ENCODE data around the gene MTURN. TPM values are rescaled to one million over a fixed set of nuclear protein-coding genes. Genes with fewer than 3 reads are reported as not detected.

The MTURN gene
- total and polyA plus RNA-seq, 4 donors: 13.5 to 79.6 (median 23.0) TPM

GRCh38 chr7:30147223-30147622 is 12.4 kb downstream of the MTURN start:
- peaks cover 0 to 14% (median 7%) of the 10 kb centered on the region in 4 donors for H3K36me3 ChIP-seq (ENCODE audit: control insufficient read depth in 4 of 4, insufficient read depth in 4 of 4, low read length in 4 of 4)
- no peaks in the 10 kb centered on the region for H3K27me3 ChIP-seq (ENCODE audit: control insufficient read depth in 3 of 3, insufficient read depth in 3 of 3, low read length in 2 of 3)
- 62 to 70% methylated on average over 4 of the region's 4 CpGs for WGBS, 2 donors
- H3K4me3 ChIP-seq: no peak overlapping the region
- DNase-seq (no peak), ATAC-seq (ENCODE audit: insufficient read depth, low FRiP score) (no peak)
- no peak for TF ChIP-seq CTCF (IDR thresholded peaks at IDR 0.05; ENCODE audit: control extremely low read depth, extremely low read depth)
- H3K4me1 ChIP-seq (ENCODE audit: control insufficient read depth in 5 of 5, insufficient read depth in 5 of 5, low read length in 5 of 5): peaks cover 5 to 41% (median 21%) of the 10 kb centered on the region in 5 donors
- no peaks in the 10 kb centered on the region for H3K9me3 ChIP-seq (ENCODE audit: control insufficient read depth in 4 of 4, insufficient read depth in 3 of 4, low read length in 3 of 4)
- no peak overlapping the region for H3K27ac ChIP-seq (ENCODE audit: low read depth in 1 of 2, low read length in 1 of 2)
- H3K9ac ChIP-seq (ENCODE audit: insufficient read depth in 1 of 2, low read length in 2 of 2): no peak overlapping the region

GRCh38 chr7:30147785-30148184 is 13.0 kb downstream of the MTURN start:
- no peak overlapping the region for H3K4me3 ChIP-seq
- no peaks in the 10 kb centered on the region for H3K27me3 ChIP-seq (ENCODE audit: control insufficient read depth in 3 of 3, insufficient read depth in 3 of 3, low read length in 2 of 3)
- whole genome bisulfite sequencing, 2 donors: 93 to 100% methylated on average over 2 of the region's 2 CpGs
- no peak for DNase-seq
- peaks cover 0 to 17% (median 10%) of the 10 kb centered on the region in 4 donors for H3K36me3 ChIP-seq (ENCODE audit: control insufficient read depth in 4 of 4, insufficient read depth in 4 of 4, low read length in 4 of 4)
- peaks cover 4 to 41% (median 18%) of the 10 kb centered on the region in 5 donors for H3K4me1 ChIP-seq (ENCODE audit: control insufficient read depth in 5 of 5, insufficient read depth in 5 of 5, low read length in 5 of 5)
- no peak overlapping the region for H3K27ac ChIP-seq (ENCODE audit: low read depth in 1 of 2, low read length in 1 of 2)
- no peak overlapping the region for H3K9ac ChIP-seq (ENCODE audit: insufficient read depth in 1 of 2, low read length in 2 of 2)
- no peak for ATAC-seq (ENCODE audit: insufficient read depth, low FRiP score)
- no peaks in the 10 kb centered on the region for H3K9me3 ChIP-seq (ENCODE audit: control insufficient read depth in 4 of 4, insufficient read depth in 3 of 4, low read length in 3 of 4)
- TF ChIP-seq CTCF (IDR thresholded peaks at IDR 0.05; ENCODE audit: control extremely low read depth, extremely low read depth): no peak

- ATAC-seq (ENCODE audit: insufficient read depth, low FRiP score) (no peak), DNase-seq (no peak)
- Histone ChIP-seq H3K9me3 (ENCODE audit: control insufficient read depth in 4 of 4, insufficient read depth in 3 of 4, low read length in 3 of 4) (no peaks in the 10 kb centered on the region), H3K27me3 (ENCODE audit: control insufficient read depth in 3 of 3, insufficient read depth in 3 of 3, low read length in 2 of 3) (no peaks in the 10 kb centered on the region), H3K36me3 (ENCODE audit: control insufficient read depth in 4 of 4, insufficient read depth in 4 of 4, low read length in 4 of 4) (peaks cover 0 to 17% (median 10%) of the 10 kb centered on the region in 4 donors), H3K27ac (ENCODE audit: low read depth in 1 of 2, low read length in 1 of 2) (peak overlapping the region in 1 of 2 donors; percentile 73), H3K9ac (ENCODE audit: insufficient read depth in 1 of 2, low read length in 2 of 2) (no peak overlapping the region), H3K4me1 (ENCODE audit: control insufficient read depth in 5 of 5, insufficient read depth in 5 of 5, low read length in 5 of 5) (peaks cover 4 to 36% (median 18%) of the 10 kb centered on the region in 5 donors), H3K4me3 (no peak overlapping the region)
- no peak for TF ChIP-seq CTCF (IDR thresholded peaks at IDR 0.05; ENCODE audit: control extremely low read depth, extremely low read depth)
- 95 to 99% methylated on average over 5 of the region's 5 CpGs for WGBS, 2 donors
These were observed 13.6 kb downstream of the MTURN start for GRCh38 chr7:30148426-30148825.

GRCh38 chr7:30148951-30149459 is 14.2 kb downstream of the MTURN start:
- TF ChIP-seq CTCF (IDR thresholded peaks at IDR 0.05; ENCODE audit: control extremely low read depth, extremely low read depth): no peak
- H3K9me3 ChIP-seq (ENCODE audit: control insufficient read depth in 4 of 4, insufficient read depth in 3 of 4, low read length in 3 of 4): peaks cover 0 to 2% (median 0%) of the 10 kb centered on the region in 4 donors
- H3K4me1 ChIP-seq (ENCODE audit: control insufficient read depth in 5 of 5, insufficient read depth in 5 of 5, low read length in 5 of 5): peaks cover 4 to 30% (median 15%) of the 10 kb centered on the region in 5 donors
- no peak for DNase-seq
- H3K36me3 ChIP-seq (ENCODE audit: control insufficient read depth in 4 of 4, insufficient read depth in 4 of 4, low read length in 4 of 4): peaks cover 0 to 17% (median 11%) of the 10 kb centered on the region in 4 donors
- H3K4me3 ChIP-seq: no peak overlapping the region
- peak; percentile 78 for ATAC-seq (ENCODE audit: insufficient read depth, low FRiP score)
- no peaks in the 10 kb centered on the region for H3K27me3 ChIP-seq (ENCODE audit: control insufficient read depth in 3 of 3, insufficient read depth in 3 of 3, low read length in 2 of 3)
- WGBS, 2 donors: 27 to 53% methylated on average over 13 of the region's 13 CpGs
- no peak overlapping the region for H3K9ac ChIP-seq (ENCODE audit: insufficient read depth in 1 of 2, low read length in 2 of 2)
- peak overlapping the region in 1 of 2 donors; percentile 71 for H3K27ac ChIP-seq (ENCODE audit: low read depth in 1 of 2, low read length in 1 of 2)

Data from lung (tissue), 12 donors.